Measurements from ENCODE around the gene PTHLH. TPM values are rescaled to one million over a fixed set of nuclear protein-coding genes. Genes with fewer than 3 reads are reported as not detected.

PTHLH gene
- total RNA-seq, 1 experiment from 2014 or later: 2.2 TPM

GRCh38 chr12:27998170-27998569, 25.6 kb upstream of the PTHLH start:
- in situ Hi-C loops (cut with HindIII; ENCODE audit: low pct_unique_long_range_greater_than_20kb, low sequenced_read_pairs): no loop called here
- Histone ChIP-seq H3K27me3 (ENCODE audit: control insufficient read depth, insufficient read depth, low read length) (no peaks in the 10 kb centered on the region), H3K4me3 (ENCODE audit: low read depth in 2 of 2, low read length in 2 of 2) (no peak overlapping the region), H3K27ac (ENCODE audit: low read length) (no peak overlapping the region), H3K9me3 (ENCODE audit: control insufficient read depth, insufficient read depth, low read depth, low read length) (no peaks in the 10 kb centered on the region), H3K36me3 (ENCODE audit: control insufficient read depth, insufficient read depth, low read length) (no peaks in the 10 kb centered on the region), H3K4me1 (ENCODE audit: control insufficient read depth, insufficient read depth, low read length) (no peaks in the 10 kb centered on the region)
- POLR2A ChIA-PET: no interaction called here
- CTCF ChIA-PET: interaction anchor here (0.7 kb wide), 1 partner anchor 29 kb away, joined by 3 read pairs; no protein-coding TSS in a partner anchor
- TF ChIP-seq SIN3A (IDR thresholded peaks at IDR 0.05; ENCODE audit: borderline replicate concordance, insufficient read depth, low read depth, low read length) (no peak), POLR2AphosphoS5 (IDR thresholded peaks at IDR 0.05; ENCODE audit: low read depth, low read length) (no peak), REST (IDR thresholded peaks at IDR 0.05; ENCODE audit: insufficient read depth in 1 of 2, low read depth in 2 of 2, low read length in 1 of 2) (no peak)
- ATAC-seq (no peak), DNase-seq (ENCODE audit: low read depth, low spot score) (no peak)
- intact Hi-C loops (cut with micrococcal nuclease; ENCODE audit: unreplicated experiment): no loop called here
- no TSS peak for BruUV-seq (replicated peaks)

GRCh38 chr12:27996761-27997160, 24.2 kb upstream of the PTHLH start:
- TF ChIP-seq POLR2AphosphoS5 (IDR thresholded peaks at IDR 0.05; ENCODE audit: low read depth, low read length) (no peak), TCF7L2 (IDR thresholded peaks at IDR 0.05; ENCODE audit: low read depth, low read length) (no peak), CTCF (IDR thresholded peaks at IDR 0.05) (no peak), REST (IDR thresholded peaks at IDR 0.05; ENCODE audit: insufficient read depth in 1 of 2, low read depth in 2 of 2, low read length in 1 of 2) (no peak), SIN3A (IDR thresholded peaks at IDR 0.05; ENCODE audit: borderline replicate concordance, insufficient read depth, low read depth, low read length) (no peak)
- Histone ChIP-seq H3K4me1 (ENCODE audit: control insufficient read depth, insufficient read depth, low read length) (no peaks in the 10 kb centered on the region), H3K27me3 (ENCODE audit: control insufficient read depth, insufficient read depth, low read length) (no peaks in the 10 kb centered on the region), H3K9me3 (ENCODE audit: control insufficient read depth, insufficient read depth, low read depth, low read length) (no peaks in the 10 kb centered on the region), H3K27ac (ENCODE audit: low read length) (no peak overlapping the region), H3K36me3 (ENCODE audit: control insufficient read depth, insufficient read depth, low read length) (no peaks in the 10 kb centered on the region), H3K4me3 (ENCODE audit: low read depth in 2 of 2, low read length in 2 of 2) (no peak overlapping the region)
- DNase-seq (ENCODE audit: low read depth, low spot score): no peak
- ChIA-PET POLR2A (no interaction called here), CTCF (no interaction called here)
- ATAC-seq: no peak
- intact Hi-C loops (cut with micrococcal nuclease; ENCODE audit: unreplicated experiment): no loop called here
- in situ Hi-C loops (cut with HindIII; ENCODE audit: low pct_unique_long_range_greater_than_20kb, low sequenced_read_pairs): no loop called here
- no TSS peak for BruUV-seq (replicated peaks)

Data from Panc1 (cell line).